Cardiac fibroblast (primary cell): Measurements from ENCODE around the gene PDCD1.

Experiments used
- DNase-seq, 2 donors: peaks; one replicate each; pipeline versions ENCODE4 v3.0.0 to v3.0.0-alpha.2; 2010; ENCODE audit warnings: low read depth in 2 of 2
- H3K4me3 ChIP-seq, 2 donors: replicated peaks in 1 of 2; 1 replicate in 1 of 2; 2 replicates in 1 of 2; pipeline ENCODE4 v1.5.1; 2011; ENCODE audit warnings: low read depth in 2 of 2, low read length in 2 of 2, mild to moderate bottlenecking in 2 of 2, moderate library complexity in 1 of 2
- TF ChIP-seq, protein P1 (sequence below): IDR thresholded peaks from one replicate; pipeline ENCODE4 v1.5.1; 2011; ENCODE audit warnings: low read depth, mild to moderate bottlenecking, low read length, inconsistent platforms

The PDCD1 gene

GRCh38 chr2:241882091-241882625, 23.5 kb upstream of the PDCD1 start:
- TF ChIP-seq, protein P1, sequence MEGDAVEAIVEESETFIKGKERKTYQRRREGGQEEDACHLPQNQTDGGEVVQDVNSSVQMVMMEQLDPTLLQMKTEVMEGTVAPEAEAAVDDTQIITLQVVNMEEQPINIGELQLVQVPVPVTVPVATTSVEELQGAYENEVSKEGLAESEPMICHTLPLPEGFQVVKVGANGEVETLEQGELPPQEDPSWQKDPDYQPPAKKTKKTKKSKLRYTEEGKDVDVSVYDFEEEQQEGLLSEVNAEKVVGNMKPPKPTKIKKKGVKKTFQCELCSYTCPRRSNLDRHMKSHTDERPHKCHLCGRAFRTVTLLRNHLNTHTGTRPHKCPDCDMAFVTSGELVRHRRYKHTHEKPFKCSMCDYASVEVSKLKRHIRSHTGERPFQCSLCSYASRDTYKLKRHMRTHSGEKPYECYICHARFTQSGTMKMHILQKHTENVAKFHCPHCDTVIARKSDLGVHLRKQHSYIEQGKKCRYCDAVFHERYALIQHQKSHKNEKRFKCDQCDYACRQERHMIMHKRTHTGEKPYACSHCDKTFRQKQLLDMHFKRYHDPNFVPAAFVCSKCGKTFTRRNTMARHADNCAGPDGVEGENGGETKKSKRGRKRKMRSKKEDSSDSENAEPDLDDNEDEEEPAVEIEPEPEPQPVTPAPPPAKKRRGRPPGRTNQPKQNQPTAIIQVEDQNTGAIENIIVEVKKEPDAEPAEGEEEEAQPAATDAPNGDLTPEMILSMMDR: no peak
- H3K4me3 ChIP-seq: peak overlapping the region in 1 of 2 donors; percentile 28
- no peak for DNase-seq

- peak overlapping the region; percentile 72 to 74 for H3K4me3 ChIP-seq
- TF ChIP-seq, protein P1: no peak
These were observed 21.8 kb upstream of the PDCD1 start for GRCh38 chr2:241880311-241881073.

GRCh38 chr2:241879326-241879725, 20.6 kb upstream of the PDCD1 start:
- H3K4me3 ChIP-seq: no peak overlapping the region
- TF ChIP-seq, protein P1: no peak
- DNase-seq: no peak

More at GRCh38 chr2:241880311-241881073, 21.8 kb upstream of the PDCD1 start:
- no peak for DNase-seq

DNA sequence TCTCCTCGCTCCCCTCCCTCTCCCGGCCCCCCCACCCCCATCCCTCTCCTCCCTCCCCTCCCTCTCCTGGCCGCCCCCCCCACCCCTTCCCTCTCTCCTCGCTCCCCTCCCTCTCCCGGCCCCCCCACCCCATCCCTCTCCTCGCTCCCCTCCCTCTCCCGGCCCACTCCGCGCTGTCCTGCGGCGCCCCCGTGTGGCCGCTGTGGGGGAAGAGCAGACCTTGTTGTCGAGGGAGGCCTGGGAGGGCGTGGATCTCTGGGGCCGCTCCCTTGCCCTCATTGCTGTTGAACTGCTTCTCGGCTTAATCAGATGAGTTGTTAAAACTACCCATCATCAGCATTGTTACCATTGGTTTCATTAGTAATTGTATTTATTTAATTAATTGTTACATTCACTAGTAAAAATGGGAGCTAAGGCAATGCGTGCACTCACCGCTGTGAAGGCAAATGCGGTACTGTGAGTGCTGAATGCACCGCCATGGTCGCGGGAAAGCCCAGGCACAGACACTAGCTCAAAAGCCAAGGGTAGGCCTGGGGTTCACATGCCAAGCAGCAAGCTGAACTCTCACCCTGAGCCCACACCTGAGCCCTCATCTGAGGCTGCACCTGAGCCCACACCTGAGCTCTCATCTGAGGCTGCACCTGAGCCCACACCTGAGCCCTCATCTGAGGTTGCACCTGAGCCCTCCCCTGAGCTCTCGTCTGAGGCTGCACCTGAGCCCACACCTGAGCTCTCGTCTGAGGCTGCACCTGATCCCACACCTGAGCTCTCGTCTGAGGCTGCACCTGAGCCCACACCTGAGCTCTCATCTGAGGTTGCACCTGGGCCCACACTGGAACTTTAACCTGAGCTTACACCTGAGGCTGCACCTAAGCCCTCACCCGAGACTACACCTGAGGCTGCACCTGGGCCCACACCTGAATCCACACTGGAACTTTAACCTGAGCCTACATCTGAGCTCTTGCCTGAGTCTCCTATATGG, 19.6 kb upstream of the PDCD1 start:
- DNase-seq: peak; percentile 72 to 80
- H3K4me3 ChIP-seq: no peak overlapping the region
- TF ChIP-seq, protein P1: peak; percentile 73

- TF ChIP-seq, protein P1: no peak
- no peak overlapping the region for H3K4me3 ChIP-seq
These were observed 18.5 kb upstream of the PDCD1 start for GRCh38 chr2:241877197-241877685.

DNA sequence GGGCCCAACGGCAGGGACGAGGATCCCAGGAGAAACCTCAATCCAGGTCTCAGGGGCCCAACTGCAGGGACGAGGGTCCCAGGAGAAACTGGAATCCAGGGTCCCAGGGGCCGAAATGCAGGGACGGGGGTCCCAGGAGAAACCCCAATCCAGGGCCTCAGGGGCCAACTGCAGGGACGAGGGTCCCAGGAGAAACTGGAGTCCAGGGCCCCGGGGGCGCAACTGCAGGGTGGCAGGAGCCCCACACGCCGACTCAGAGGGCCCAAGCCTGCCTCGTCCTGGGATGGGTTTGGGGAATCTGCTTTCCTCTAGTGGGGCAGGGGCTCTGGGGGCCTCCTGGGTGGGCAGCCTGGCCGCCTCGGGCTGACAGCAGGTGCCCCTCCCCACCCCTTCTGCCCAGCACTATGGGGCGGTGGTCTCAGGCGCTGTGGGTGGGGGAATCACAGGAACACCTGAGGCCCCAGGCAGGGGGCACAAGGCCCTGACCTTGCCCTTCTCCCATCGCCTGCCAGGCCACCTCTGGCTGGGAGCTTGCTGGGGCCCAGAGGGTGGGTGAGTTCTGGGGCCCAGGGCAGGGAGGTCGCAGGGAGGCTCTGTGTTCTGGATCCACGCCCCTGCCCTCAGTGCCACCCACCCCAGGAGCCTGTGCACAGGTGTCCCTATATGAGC, 18.0 kb upstream of the PDCD1 start:
- DNase-seq: no peak
- no peak overlapping the region for H3K4me3 ChIP-seq
- TF ChIP-seq, protein P1: no peak

More at GRCh38 chr2:241877197-241877685, 18.5 kb upstream of the PDCD1 start:
- no peak for DNase-seq
